Smooth muscle cell of trachea (primary cell): ENCODE results near the gene TRAPPC13. TPM values are rescaled to one million over a fixed set of nuclear protein-coding genes. Genes with fewer than 3 reads are reported as not detected.

Source experiments
- total RNA-seq: library from RNA; depleted of rRNA; stranded (reverse); fragments of >200 nt; gene quantifications from 2 replicates; pipeline ENCODE4 v1.2.1, GENCODE V29; 2014

The TRAPPC13 gene
- 18.7 and 36.1 TPM in 2 replicates for total RNA-seq

GRCh38 chr5:65624571-65625555, at the start of gene TRAPPC13, which contains the start of gene SHLD3:
Gene TRAPPC13 (plus strand): TSS chr5:65625027. CDS start chr5:65625061, 34 bp downstream.
Gene SHLD3 (plus strand): TSS chr5:65625027. CDS start chr5:65629588, 4,561 bp downstream.

GRCh38 chr5:65624025-65624570, 729 bp upstream of the TRAPPC13 start, which contains the start of gene TRIM23:
Gene TRIM23 (minus strand): TSS chr5:65624333. CDS start chr5:65624274, 59 bp downstream.

Other genes with a start within 250 kb of the TRAPPC13 start
- 33.2 and 52.8 TPM in 2 replicates for gene ADAMTS6, start 143.1 kb upstream of the TRAPPC13 start, total RNA-seq
- 2.8 and 20.9 TPM in 2 replicates for gene CENPK, start 61.9 kb upstream of the TRAPPC13 start, total RNA-seq
- 35.9 and 59.1 TPM in 2 replicates for gene PPWD1, start 61.7 kb upstream of the TRAPPC13 start, total RNA-seq
- 25.0 and 34.4 TPM in 2 replicates for gene TRIM23, start 694 bp upstream of the TRAPPC13 start, total RNA-seq
- 2.0 and 3.6 TPM in 2 replicates for gene SHLD3, start within 50 bp of the TRAPPC13 start, total RNA-seq
- 12.6 and 19.6 TPM in 2 replicates for gene SGTB, start 97.1 kb downstream of the TRAPPC13 start, total RNA-seq
- gene NLN, start 97.2 kb downstream of the TRAPPC13 start, total RNA-seq = 22.8 and 43.6 TPM in 2 replicates